HepG2 (cell line): Measurements from ENCODE around the gene ZNF749. TPM values are rescaled to one million over a fixed set of nuclear protein-coding genes. Genes with fewer than 3 reads are reported as not detected.
A peak's percentile ranks its signal among the peaks of the same experiment; 100 is the strongest.

ENCODE experiments used
- ARHGAP35 ChIP-seq: sonication (generic); formaldehyde crosslinking; IDR thresholded peaks from 2 replicates; pipeline ENCODE4 v1.9.0; 2022; ENCODE audit warnings: mild to moderate bottlenecking, inconsistent platforms, moderate library complexity, missing genetic modification reagents, borderline replicate concordance
- ARID5B ChIP-seq: IDR thresholded peaks from 2 replicates; pipeline ENCODE4 v1.4.0; 2020; ENCODE audit warnings: mild to moderate bottlenecking, missing genetic modification reagents
- ATF1 ChIP-seq: IDR thresholded peaks from 2 replicates; pipeline ENCODE4 v1.6.1; 2016; ENCODE audit warnings: mild to moderate bottlenecking, control low read depth
- CEBPG ChIP-seq: IDR thresholded peaks from 2 replicates; pipeline ENCODE4 v1.6.1; 2016
- CEBPZ ChIP-seq: IDR thresholded peaks from 2 replicates; pipeline ENCODE4 v1.6.1; 2012; ENCODE audit warnings: low read length, improper control_type of control experiment
- GFI1 ChIP-seq: sonication (generic); formaldehyde crosslinking; IDR thresholded peaks from 2 replicates; pipeline ENCODE4 v1.5.0; 2020; ENCODE audit warnings: missing genetic modification reagents, mild to moderate bottlenecking, borderline replicate concordance
- GTF2F1 ChIP-seq: fragments of 150-350 bp; IDR thresholded peaks from 2 replicates; pipeline ENCODE4 v1.6.1; 2014; ENCODE audit warnings: low read length
- POLR2AphosphoS2 ChIP-seq: IDR thresholded peaks from 2 replicates; pipeline ENCODE4 v1.6.1; 2011; ENCODE audit warnings: low read depth, low read length, improper control_type of control experiment
- RNF2 ChIP-seq: fragments of 450-650 bp; conservative IDR thresholded peaks from 2 replicates; pipeline ENCODE4 v1.6.1; 2016; ENCODE audit warnings: low read depth
- STAT5B ChIP-seq: sonication (generic); formaldehyde crosslinking; IDR thresholded peaks from 2 replicates; pipeline ENCODE4 v1.4.0; 2020; ENCODE audit warnings: missing genetic modification reagents
- TRIM24 ChIP-seq: sonication (generic); formaldehyde crosslinking; IDR thresholded peaks from 2 replicates; pipeline ENCODE4 v1.8.0; 2022; ENCODE audit warnings: mild to moderate bottlenecking, missing genetic modification reagents
- ZBTB14 ChIP-seq: sonication (generic); formaldehyde crosslinking; IDR thresholded peaks from 2 replicates; pipeline ENCODE4 v1.4.0; 2020; ENCODE audit warnings: missing genetic modification reagents
- ZC3H4 ChIP-seq: sonication (generic); formaldehyde crosslinking; IDR thresholded peaks from 2 replicates; pipeline ENCODE4 v1.4.0; 2020; ENCODE audit warnings: missing genetic modification reagents, borderline replicate concordance
- ZFP37 ChIP-seq: sonication (generic); formaldehyde crosslinking; IDR thresholded peaks from 2 replicates; pipeline ENCODE4 v1.4.0; 2020; ENCODE audit warnings: missing genetic modification reagents, borderline replicate concordance
- ZFP62 ChIP-seq: sonication (generic); formaldehyde crosslinking; IDR thresholded peaks from 2 replicates; pipeline ENCODE4 v1.4.0; 2020; ENCODE audit warnings: missing genetic modification reagents
- ZMAT3 ChIP-seq: sonication (generic); formaldehyde crosslinking; conservative IDR thresholded peaks from 2 replicates; pipeline ENCODE4 v1.7.0; 2021; ENCODE audit warnings: missing genetic modification reagents
- ZNF430 ChIP-seq: sonication (generic); formaldehyde crosslinking; IDR thresholded peaks from 2 replicates; pipeline ENCODE4 v1.9.0; 2021; ENCODE audit warnings: mild to moderate bottlenecking, missing genetic modification reagents
- ZNF513 ChIP-seq: sonication (generic); formaldehyde crosslinking; conservative IDR thresholded peaks from 2 replicates; pipeline ENCODE4 v1.5.0; 2020; ENCODE audit warnings: missing genetic modification reagents
- ZNF549 ChIP-seq: sonication (generic); formaldehyde crosslinking; IDR thresholded peaks from 2 replicates; pipeline ENCODE4 v1.5.0; 2020; ENCODE audit warnings: missing genetic modification reagents
- polyA plus RNA-seq, 8 experiments: library from polyadenylated mRNA; depleted of rRNA in 3 of 8; stranded (reverse) in 7 of 8; unstranded in 1 of 8; fragments of >200 nt; fragmentation: Illumina TruSeq in 4 of 8; extraction: Trizol in 4 of 8; gene quantifications; 2 replicates each; pipeline versions ENCODE4 v1.2.1 to v1.2.3, GENCODE V29; 2011 to 2016; ENCODE audit warnings: low read depth in 4 of 8, missing spikeins in 1 of 8, mixed read lengths in 1 of 8; ENCODE audit not compliant: insufficient read depth in 1 of 8
- total RNA-seq, 5 experiments: library from RNA; depleted of rRNA; stranded (reverse); fragments of >200 nt; fragmentation: Illumina TruSeq; extraction: Trizol; gene quantifications; 2 replicates each; pipeline ENCODE4 v1.2.3, GENCODE V29; 2016; ENCODE audit warnings: low read depth in 1 of 5

The ZNF749 gene
- total and polyA plus RNA-seq, 2 of the 13 experiments (the other 11 are each of a cell fraction or from before 2014, with no cell fraction given) = 18.9 to 21.0 TPM

GRCh38 chr19:57477191-57478008 is 42.3 kb downstream of the ZNF749 start, which contains the start of gene ZNF772 (continued):
- TF ChIP-seq ARID5B (CRISPR knock-in tag) (no peak; the same call in none of the 2 replicates), ZNF430 (CRISPR knock-in tag) (0 out of 2 replicates have a peak, but pooled peaks have one; percentile 30), ZBTB14 (CRISPR knock-in tag) (no peak), ARHGAP35 (CRISPR knock-in tag) (no peak), ATF1 (peak; percentile 87), ZNF549 (CRISPR knock-in tag) (no peak), RNF2 (0 out of 2 replicates have a peak, but pooled peaks have one; percentile 25), TRIM24 (CRISPR knock-in tag) (no peak), ZNF513 (CRISPR knock-in tag) (no peak), CEBPG (CRISPR knock-in tag) (peak; percentile 72), POLR2AphosphoS2 (no peak), ZMAT3 (no peak; the same call in 1 of the 2 replicates), ZC3H4 (CRISPR knock-in tag) (no peak), STAT5B (CRISPR knock-in tag) (no peak), ZFP62 (CRISPR knock-in tag) (no peak), CEBPZ (no peak), GTF2F1 (no peak), GFI1 (CRISPR knock-in tag) (0 out of 2 replicates have a peak, but pooled peaks have one; percentile 21), ZFP37 (CRISPR knock-in tag) (0 out of 2 replicates have a peak, but pooled peaks have one; percentile 17)
